Gastroesophageal sphincter (tissue), 4 donors: ENCODE measurements around the gene SDR39U1. TPM values are rescaled to one million over a fixed set of nuclear protein-coding genes. Genes with fewer than 3 reads are reported as not detected.
A peak's percentile ranks its signal among the peaks of the same experiment; 100 is the strongest.
"Not testable (repeated sequence)": the region's sequence is repeated elsewhere in the genome, so short reads cannot be mapped to it uniquely, and the experiment has no call there.

ENCODE experiments used
- ATAC-seq: fragments of 150-250 bp; one replicate; pipeline ENCODE4 v1.9.1; 2016; ENCODE audit warnings: mild to moderate bottlenecking, moderate library complexity
- H3K27ac ChIP-seq, 4 donors: fragments of 200-600 bp; sonication (generic) in 3 of 4; 1 replicate in 3 of 4; 2 replicates in 1 of 4; pipeline ENCODE4 v1.5.1; 2016 to 2019
- H3K27me3 ChIP-seq: fragments of 200-600 bp; sonication (generic); one replicate; pipeline ENCODE4 v1.5.1; 2019
- H3K36me3 ChIP-seq, 2 donors: fragments of 200-600 bp; sonication (generic); one replicate each; pipeline ENCODE4 v1.5.1; 2019; ENCODE audit warnings: control low read depth in 1 of 2
- H3K4me1 ChIP-seq, 3 donors: fragments of 200-600 bp; sonication (generic); 1 replicate in 2 of 3; 2 replicates in 1 of 3; pipeline ENCODE4 v1.5.1; 2016 to 2019; ENCODE audit warnings: control low read depth in 2 of 3
- H3K4me3 ChIP-seq, 2 donors: fragments of 200-600 bp; sonication (generic); one replicate each; pipeline ENCODE4 v1.5.1; 2019; ENCODE audit warnings: mild to moderate bottlenecking in 1 of 2, moderate library complexity in 1 of 2
- H3K9me3 ChIP-seq, 3 donors: fragments of 200-600 bp; sonication (generic); one replicate each; pipeline ENCODE4 v1.5.1; 2017 to 2019; ENCODE audit warnings: control low read depth in 2 of 3
- CTCF ChIP-seq, 4 experiments: fragments of 200-600 bp in 2 of 4; fragments of 450-650 bp in 2 of 4; sonication (generic) in 1 of 4; IDR thresholded peaks; one replicate each; pipeline ENCODE4 v1.5.1; 2017 to 2019; ENCODE audit warnings: antibody characterized with exemption in 4 of 4, mild to moderate bottlenecking in 2 of 4, moderate library complexity in 2 of 4
- EP300 ChIP-seq: sonication (generic); formaldehyde crosslinking; IDR thresholded peaks from one replicate; pipeline ENCODE4 v1.6.1; 2017; ENCODE audit warnings: antibody characterized with exemption, mild to moderate bottlenecking
- POLR2A ChIP-seq, 2 donors: fragments of 450-650 bp; IDR thresholded peaks; one replicate each; pipeline ENCODE4 v1.6.1; 2017; ENCODE audit warnings: antibody characterized with exemption in 2 of 2, mild to moderate bottlenecking in 2 of 2, moderate library complexity in 1 of 2
- POLR2AphosphoS5 ChIP-seq: sonication (generic); formaldehyde crosslinking; IDR thresholded peaks from one replicate; pipeline ENCODE4 v1.6.1; 2017; ENCODE audit warnings: antibody characterized with exemption
- WGBS, 2 donors: methylation state at CpG; one replicate each; pipeline ENCODE4 v1.1.5; 2018; ENCODE audit warnings: low coverage in 1 of 2; 5-methylcytosine and 5-hydroxymethylcytosine counted together
- total RNA-seq, 4 donors: library from RNA; depleted of rRNA; stranded (reverse); fragments of >200 nt; gene quantifications; one replicate each; pipeline ENCODE4 v1.1.0, GENCODE V29; 2016

Gene SDR39U1
- 10 to 100 TPM; 21.5 to 39.7 (median 31.3) TPM for total RNA-seq

GRCh38 chr14:24442240-24443052 is at the start of gene SDR39U1:
Gene SDR39U1 (minus strand): TSS chr14:24442776. CDS start chr14:24442769, 7 bp downstream.
- whole genome bisulfite sequencing, 2 donors, result 0% methylated on average over 4 of the region's 52 CpGs; no CpG with 5 or more reads in 1 of the 2 donors
- no peaks in the 10 kb centered on the region for H3K27me3 ChIP-seq
- ATAC-seq, result peak; percentile 97
- peaks cover 5 to 51% (median 9%) of the 10 kb centered on the region in 3 donors for H3K4me1 ChIP-seq
- peak within 1 kb of the TSS; percentile 94 to 100 (median 99) for H3K27ac ChIP-seq
- TF ChIP-seq POLR2A (IDR thresholded peaks at IDR 0.05) (peak; percentile 78 to 79), EP300 (no peak), CTCF (IDR thresholded peaks at IDR 0.05) (peak in 1 of 4 experiments; percentile 14), POLR2AphosphoS5 (peak; percentile 96)
- peaks cover 0 to 40% of the 10 kb centered on the region in 2 donors for H3K36me3 ChIP-seq
- H3K4me3 ChIP-seq, result peak within 1 kb of the TSS; percentile 60 to 76
- H3K9me3 ChIP-seq, result no peaks in the 10 kb centered on the region

- H3K27me3 ChIP-seq, H3K36me3 ChIP-seq, H3K4me1 ChIP-seq, H3K4me3 ChIP-seq, ATAC-seq, H3K27ac ChIP-seq: not testable (repeated sequence)
- H3K9me3 ChIP-seq, result peaks cover 0 to 16% (median 0%) of the 10 kb centered on the region in 3 donors
- 57 to 60% methylated on average over 1 to 6 of the region's 19 CpGs for WGBS, 2 donors
Measured at GRCh38 chr14:24491586-24492408, 49.2 kb upstream of the SDR39U1 start.

GRCh38 chr14:24483604-24484252 is 41.2 kb upstream of the SDR39U1 start:
- no peak for ATAC-seq
- Histone ChIP-seq H3K4me3 (no peak overlapping the region), H3K4me1 (no peaks in the 10 kb centered on the region), H3K9me3 (no peaks in the 10 kb centered on the region), H3K36me3 (no peaks in the 10 kb centered on the region), H3K27me3 (peaks cover 9% of the 10 kb centered on the region), H3K27ac (no peak overlapping the region)
- TF ChIP-seq CTCF (IDR thresholded peaks at IDR 0.05) (no peak), EP300 (no peak), POLR2A (IDR thresholded peaks at IDR 0.05) (no peak), POLR2AphosphoS5 (no peak)
- WGBS, 2 donors, result 50 to 80% methylated on average over 1 to 2 of the region's 4 CpGs

- not testable (repeated sequence) for H3K4me3 ChIP-seq, H3K27me3 ChIP-seq, ATAC-seq, H3K27ac ChIP-seq, H3K4me1 ChIP-seq, H3K9me3 ChIP-seq, H3K36me3 ChIP-seq
- 51 to 83% methylated on average over 1 to 2 of the region's 2 CpGs for WGBS, 2 donors
Measured at GRCh38 chr14:24482699-24483303, 40.2 kb upstream of the SDR39U1 start.

GRCh38 chr14:24481622-24482324 is 39.2 kb upstream of the SDR39U1 start:
- Histone ChIP-seq H3K9me3 (no peaks in the 10 kb centered on the region), H3K4me3 (no peak overlapping the region), H3K36me3 (no peaks in the 10 kb centered on the region), H3K27me3 (peaks cover 9% of the 10 kb centered on the region), H3K4me1 (no peaks in the 10 kb centered on the region), H3K27ac (no peak overlapping the region)
- ATAC-seq, result no peak
- 0 to 58% methylated on average over 1 to 3 of the region's 23 CpGs for WGBS, 2 donors
- TF ChIP-seq CTCF (IDR thresholded peaks at IDR 0.05) (peak in 3 of 4 experiments; percentile 8 to 26 (median 10)), POLR2A (IDR thresholded peaks at IDR 0.05) (peak in 1 of 2 donors; percentile 16), POLR2AphosphoS5 (no peak), EP300 (no peak)

GRCh38 chr14:24479999-24480398 is 37.4 kb upstream of the SDR39U1 start:
- not testable (repeated sequence) for ATAC-seq, H3K36me3 ChIP-seq, H3K9me3 ChIP-seq, H3K27me3 ChIP-seq, H3K4me3 ChIP-seq, H3K27ac ChIP-seq, H3K4me1 ChIP-seq
- 0 to 33% methylated on average over 1 of the region's 1 CpG for WGBS, 2 donors
